ENCODE results near the gene NOSIP. TPM values are rescaled to one million over a fixed set of nuclear protein-coding genes. Genes with fewer than 3 reads are reported as not detected.

Gene NOSIP
- total and polyA plus RNA-seq, 3 experiments from 2014 or later = 62.5 to 414 (median 64.3) TPM

- peak overlapping the region; percentile 84 to 98 (median 95) for H3K27ac Mint-ChIP-seq
- CTCF ChIA-PET = interaction anchor here (0.6 to 11.7 kb wide), 5 partner anchors 10 to 1703 kb away, joined by 3 to 128 read pairs (median 4); no protein-coding TSS in a partner anchor
- H3K36me3 ChIP-seq (ENCODE audit: insufficient read depth, low read length) = peaks cover 35% of the 10 kb centered on the region
- no peak overlapping the region for H3K27ac ChIP-seq (ENCODE audit: low read depth, low read length)
- DNase-seq = peak in 1 of 5 donors; percentile 58
- H3K27me3 Mint-ChIP-seq = peaks cover 0 to 3% of the 10 kb centered on the region in 2 donors
- no peaks in the 10 kb centered on the region for H3K9me3 Mint-ChIP-seq
- H3K4me3 Mint-ChIP-seq = peak overlapping the region; percentile 79 to 93 (median 92)
- H3K9me3 ChIP-seq (ENCODE audit: low read length) = no peaks in the 10 kb centered on the region
- POLR2A ChIA-PET = interaction anchor here (0.6 to 1.4 kb wide), 4 partner anchors 10 to 85 kb away, joined by 4 to 21 read pairs (median 6); partner anchors contain the start of gene FLT3LG
- H3K27me3 ChIP-seq (ENCODE audit: insufficient read depth, low read length, poor library complexity, severe bottlenecking) = no peaks in the 10 kb centered on the region
- peaks cover 9 to 50% (median 10%) of the 10 kb centered on the region in 3 donors for H3K36me3 Mint-ChIP-seq
- H3K4me3 ChIP-seq (ENCODE audit: low read length) = peak overlapping the region; percentile 89
- H3K4me1 ChIP-seq (ENCODE audit: insufficient read depth, low read length) = peaks cover 96% of the 10 kb centered on the region
- H3K4me1 Mint-ChIP-seq = peaks cover 74 to 82% (median 77%) of the 10 kb centered on the region in 3 donors
Observed at GRCh38 chr19:49558591-49558990, 21.8 kb downstream of the NOSIP start.

GRCh38 chr19:49557641-49558325 lies 22.6 kb downstream of the NOSIP start:
- Histone ChIP-seq H3K27me3 (ENCODE audit: insufficient read depth, low read length, poor library complexity, severe bottlenecking) (no peaks in the 10 kb centered on the region), H3K27ac (ENCODE audit: low read depth, low read length) (no peak overlapping the region), H3K36me3 (ENCODE audit: insufficient read depth, low read length) (peaks cover 35% of the 10 kb centered on the region), H3K9me3 (ENCODE audit: low read length) (no peaks in the 10 kb centered on the region), H3K4me3 (ENCODE audit: low read length) (peak overlapping the region; percentile 50), H3K4me1 (ENCODE audit: insufficient read depth, low read length) (peaks cover 92% of the 10 kb centered on the region)
- Mint-ChIP-seq H3K36me3 (peaks cover 10 to 49% (median 12%) of the 10 kb centered on the region in 3 donors), H3K4me3 (peak overlapping the region; percentile 47 to 93 (median 84)), H3K4me1 (peaks cover 75 to 82% (median 77%) of the 10 kb centered on the region in 3 donors), H3K9me3 (no peaks in the 10 kb centered on the region), H3K27me3 (peaks cover 0 to 4% of the 10 kb centered on the region in 2 donors), H3K27ac (peak overlapping the region; percentile 58 to 93 (median 79))
- ChIA-PET POLR2A (interaction anchor here (0.6 to 1.1 kb wide), 4 partner anchors 11 to 84 kb away, joined by 3 to 6 read pairs (median 4); partner anchors contain the start of gene FLT3LG), CTCF (interaction anchor here (0.6 to 11.7 kb wide), 5 partner anchors 9 to 1702 kb away, joined by 3 to 128 read pairs (median 4); no protein-coding TSS in a partner anchor)
- peak in 1 of 5 donors; percentile 41 for DNase-seq

GRCh38 chr19:49556412-49557398 lies 23.7 kb downstream of the NOSIP start:
- Mint-ChIP-seq H3K9me3 (no peaks in the 10 kb centered on the region), H3K36me3 (peaks cover 12 to 51% (median 12%) of the 10 kb centered on the region in 3 donors), H3K27me3 (peaks cover 0 to 4% of the 10 kb centered on the region in 2 donors), H3K4me1 (peaks cover 74 to 80% (median 75%) of the 10 kb centered on the region in 3 donors), H3K4me3 (peak overlapping the region; percentile 47 to 90 (median 84)), H3K27ac (peak overlapping the region; percentile 60 to 93 (median 86))
- CTCF ChIA-PET = interaction anchor here (11.4 to 11.7 kb wide), 2 partner anchors 8 to 14 kb away, joined by 103 to 128 read pairs; no protein-coding TSS in a partner anchor
- H3K4me1 ChIP-seq (ENCODE audit: insufficient read depth, low read length) = peaks cover 90% of the 10 kb centered on the region
- peak; percentile 35 to 74 (median 53) for DNase-seq
- POLR2A ChIA-PET = interaction anchor here (1.1 kb wide), 1 partner anchor 12 kb away, joined by 6 read pairs; no protein-coding TSS in a partner anchor
- peak overlapping the region; percentile 50 for H3K4me3 ChIP-seq (ENCODE audit: low read length)
- peaks cover 35% of the 10 kb centered on the region for H3K36me3 ChIP-seq (ENCODE audit: insufficient read depth, low read length)
- no peak overlapping the region for H3K27ac ChIP-seq (ENCODE audit: low read depth, low read length)
- H3K9me3 ChIP-seq (ENCODE audit: low read length) = no peaks in the 10 kb centered on the region
- H3K27me3 ChIP-seq (ENCODE audit: insufficient read depth, low read length, poor library complexity, severe bottlenecking) = no peaks in the 10 kb centered on the region

DNA sequence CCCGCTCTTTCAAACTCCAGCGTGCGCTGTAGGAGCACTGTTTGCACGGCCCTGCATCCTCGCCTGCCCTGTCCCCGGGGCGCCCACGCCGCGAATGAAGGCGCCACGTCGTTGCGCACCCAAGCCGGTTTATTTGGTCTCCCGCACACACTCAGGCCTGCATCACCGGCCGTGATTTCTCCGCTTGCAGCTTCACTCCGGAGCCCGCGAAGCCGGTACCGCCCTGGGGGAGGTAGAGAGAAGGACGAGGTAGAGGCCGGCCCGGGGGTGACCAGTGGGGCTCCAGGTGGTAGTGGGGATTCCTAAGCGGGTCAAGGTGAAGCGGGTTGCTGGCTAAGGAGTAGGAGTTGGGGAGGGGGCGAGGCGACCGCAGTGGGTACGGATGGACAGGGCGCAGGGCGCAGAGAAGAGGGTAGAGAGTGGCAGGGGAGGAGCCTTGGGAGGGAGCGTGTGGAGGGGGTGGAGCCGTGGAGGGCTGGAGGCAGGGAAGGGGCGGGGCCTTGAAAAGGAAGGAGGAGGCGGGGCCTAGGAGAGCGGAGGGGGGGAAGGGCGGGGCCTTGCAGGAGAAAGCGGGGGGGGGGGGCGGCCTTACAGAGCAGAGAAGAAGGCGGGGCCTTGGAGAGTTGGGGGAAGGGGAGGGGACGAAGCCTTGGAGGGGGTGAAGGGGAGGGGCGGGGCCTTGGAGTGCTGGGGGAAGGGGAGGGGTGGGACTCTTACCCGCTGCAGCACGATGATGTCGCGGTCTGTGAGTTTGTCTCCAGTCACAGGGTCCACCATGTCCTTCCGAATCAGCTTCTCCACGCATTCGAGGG lies 24.6 kb downstream of the NOSIP start:
- H3K9me3 ChIP-seq (ENCODE audit: low read length) = no peaks in the 10 kb centered on the region
- peaks cover 69 to 75% (median 71%) of the 10 kb centered on the region in 3 donors for H3K4me1 Mint-ChIP-seq
- H3K27me3 Mint-ChIP-seq = peaks cover 0 to 4% of the 10 kb centered on the region in 2 donors
- H3K9me3 Mint-ChIP-seq = no peaks in the 10 kb centered on the region
- no peaks in the 10 kb centered on the region for H3K27me3 ChIP-seq (ENCODE audit: insufficient read depth, low read length, poor library complexity, severe bottlenecking)
- ChIA-PET POLR2A (interaction anchor here (0.7 to 1.0 kb wide), 2 partner anchors 82 to 108 kb away, joined by 3 read pairs; partner anchors contain the start of gene FLT3LG), CTCF (interaction anchor here (11.4 to 11.7 kb wide), 2 partner anchors 7 to 15 kb away, joined by 103 to 128 read pairs; no protein-coding TSS in a partner anchor)
- peaks cover 35% of the 10 kb centered on the region for H3K36me3 ChIP-seq (ENCODE audit: insufficient read depth, low read length)
- peak; percentile 66 to 89 (median 74) for DNase-seq
- peak overlapping the region; percentile 37 for H3K4me3 ChIP-seq (ENCODE audit: low read length)
- H3K36me3 Mint-ChIP-seq = peaks cover 12 to 49% (median 12%) of the 10 kb centered on the region in 3 donors
- peak overlapping the region in 6 of 8 donors; percentile 79 to 99 (median 88) for H3K27ac Mint-ChIP-seq
- H3K27ac ChIP-seq (ENCODE audit: low read depth, low read length) = no peak overlapping the region
- peak overlapping the region in 6 of 7 donors; percentile 54 to 84 (median 71) for H3K4me3 Mint-ChIP-seq
- peaks cover 88% of the 10 kb centered on the region for H3K4me1 ChIP-seq (ENCODE audit: insufficient read depth, low read length)

GRCh38 chr19:49554701-49555181 lies 25.6 kb downstream of the NOSIP start:
- peaks cover 0 to 3% of the 10 kb centered on the region in 2 donors for H3K27me3 Mint-ChIP-seq
- Histone ChIP-seq H3K27me3 (ENCODE audit: insufficient read depth, low read length, poor library complexity, severe bottlenecking) (no peaks in the 10 kb centered on the region), H3K36me3 (ENCODE audit: insufficient read depth, low read length) (peaks cover 31% of the 10 kb centered on the region), H3K9me3 (ENCODE audit: low read length) (no peaks in the 10 kb centered on the region), H3K27ac (ENCODE audit: low read depth, low read length) (no peak overlapping the region), H3K4me1 (ENCODE audit: insufficient read depth, low read length) (peaks cover 88% of the 10 kb centered on the region), H3K4me3 (ENCODE audit: low read length) (no peak overlapping the region)
- H3K9me3 Mint-ChIP-seq = no peaks in the 10 kb centered on the region
- peaks cover 58 to 67% (median 60%) of the 10 kb centered on the region in 3 donors for H3K4me1 Mint-ChIP-seq
- peaks cover 12 to 42% (median 12%) of the 10 kb centered on the region in 3 donors for H3K36me3 Mint-ChIP-seq
- peak overlapping the region; percentile 14 to 88 (median 70) for H3K4me3 Mint-ChIP-seq
- peak in 4 of 5 donors; percentile 47 to 59 (median 56) for DNase-seq
- CTCF ChIA-PET = interaction anchor here (4.2 to 11.4 kb wide), 2 partner anchors 11 to 16 kb away, joined by 24 to 128 read pairs; no protein-coding TSS in a partner anchor
- POLR2A ChIA-PET = interaction anchor here (0.5 to 1.0 kb wide), 6 partner anchors 21 to 86 kb away, joined by 3 to 4 read pairs (median 3); partner anchors contain the start of gene FLT3LG
- H3K27ac Mint-ChIP-seq = peak overlapping the region; percentile 54 to 99 (median 88)

DNA sequence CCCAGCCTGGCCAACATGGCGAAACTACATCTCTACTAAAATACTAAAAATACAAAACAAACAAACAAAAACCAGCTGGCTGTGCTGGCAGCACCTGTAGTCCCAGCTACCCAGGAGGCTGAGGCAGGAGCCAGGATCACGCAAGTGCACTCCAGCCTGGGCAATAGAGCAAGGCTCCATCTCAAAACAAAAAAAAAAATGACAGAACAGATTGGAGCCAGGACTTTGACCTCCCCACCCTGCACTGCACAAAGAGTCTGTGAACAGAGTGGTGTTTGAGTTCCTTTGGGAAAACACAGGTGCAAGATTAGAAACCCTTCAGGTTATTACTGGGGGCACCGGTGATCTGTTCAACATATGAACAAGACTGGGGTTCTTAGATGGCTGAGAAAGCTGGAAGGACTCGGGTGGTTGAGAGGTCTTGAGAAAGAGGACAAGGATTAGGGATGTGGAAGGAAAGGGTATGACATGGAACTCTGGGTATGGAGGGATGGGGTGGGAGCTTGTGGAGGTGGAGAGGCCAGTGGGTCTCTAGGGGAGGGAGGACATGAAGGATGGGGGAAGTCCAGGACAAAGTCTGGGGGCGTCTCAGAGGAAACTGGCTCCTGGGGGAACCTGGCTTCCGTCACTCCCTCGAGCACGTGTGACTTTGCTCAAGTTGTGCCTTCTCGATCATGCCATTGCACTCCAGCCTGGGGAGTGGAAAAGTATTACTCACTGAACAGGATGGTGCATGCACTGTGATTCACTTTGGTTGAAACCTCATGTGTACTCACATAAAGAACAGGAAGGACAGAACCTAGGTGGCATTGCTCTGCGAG lies 26.7 kb downstream of the NOSIP start:
- H3K4me3 ChIP-seq (ENCODE audit: low read length) = peak overlapping the region; percentile 9

More for the DNA sequence above, 26.7 kb downstream of the NOSIP start:
- Histone ChIP-seq H3K27me3 (ENCODE audit: insufficient read depth, low read length, poor library complexity, severe bottlenecking) (no peaks in the 10 kb centered on the region), H3K4me1 (ENCODE audit: insufficient read depth, low read length) (peaks cover 89% of the 10 kb centered on the region), H3K36me3 (ENCODE audit: insufficient read depth, low read length) (peaks cover 21% of the 10 kb centered on the region), H3K9me3 (ENCODE audit: low read length) (no peaks in the 10 kb centered on the region), H3K27ac (ENCODE audit: low read depth, low read length) (no peak overlapping the region)
- peak in 1 of 5 donors; percentile 62 for DNase-seq
- peaks cover 10 to 31% (median 10%) of the 10 kb centered on the region in 3 donors for H3K36me3 Mint-ChIP-seq
- POLR2A ChIA-PET = interaction anchor here (0.6 to 1.7 kb wide), 11 partner anchors 9 to 326 kb away, joined by 3 to 13 read pairs (median 4); partner anchors contain the start of gene RCN3
- CTCF ChIA-PET = interaction anchor here (0.7 to 11.4 kb wide), 5 partner anchors 9 to 50 kb away, joined by 3 to 128 read pairs (median 5); no protein-coding TSS in a partner anchor
- peak overlapping the region; percentile 81 to 96 (median 91) for H3K27ac Mint-ChIP-seq
- peaks cover 0 to 3% of the 10 kb centered on the region in 2 donors for H3K27me3 Mint-ChIP-seq
- peak overlapping the region; percentile 2 to 74 (median 60) for H3K4me3 Mint-ChIP-seq
- H3K4me1 Mint-ChIP-seq = peaks cover 54 to 66% (median 55%) of the 10 kb centered on the region in 3 donors
- no peaks in the 10 kb centered on the region for H3K9me3 Mint-ChIP-seq

All from CD8-positive, alpha-beta memory T cell (primary cell).